Thoracic aorta (tissue), 2 donors: Measurements from ENCODE around the gene MCOLN3. TPM values are rescaled to one million over a fixed set of nuclear protein-coding genes. Genes with fewer than 3 reads are reported as not detected.

Experiments
- ATAC-seq: fragments of 150-250 bp; one replicate; pipeline ENCODE4 v1.8.0; 2017; ENCODE audit warnings: low read depth; ENCODE audit not compliant: insufficient number of reproducible peaks, low FRiP score
- DNase-seq: peaks from one replicate; pipeline ENCODE4 v3.0.0-alpha.2; 2020; ENCODE audit warnings: low spot score
- H3K27ac ChIP-seq, 2 donors: fragments of 200-600 bp; sonication (generic); 1 replicate in 1 of 2; 2 replicates in 1 of 2; pipeline ENCODE4 v1.5.1; 2016; ENCODE audit warnings: mild to moderate bottlenecking in 2 of 2, moderate library complexity in 2 of 2
- H3K27me3 ChIP-seq: fragments of 200-600 bp; sonication (generic); replicated peaks from 2 replicates; pipeline ENCODE4 v1.6.0; 2016; ENCODE audit warnings: mild to moderate bottlenecking; ENCODE audit not compliant: insufficient read depth
- H3K36me3 ChIP-seq: fragments of 200-600 bp; sonication (generic); one replicate; pipeline ENCODE4 v1.5.1; 2016
- H3K4me1 ChIP-seq, 2 donors: fragments of 200-600 bp; sonication (generic); 1 replicate in 1 of 2; 2 replicates in 1 of 2; pipeline versions ENCODE4 v1.5.1 to v1.6.0; 2016; ENCODE audit warnings: low read depth in 2 of 2, mild to moderate bottlenecking in 1 of 2; ENCODE audit not compliant: control insufficient read depth in 1 of 2
- H3K4me3 ChIP-seq: fragments of 200-600 bp; sonication (generic); 2 replicates; pipeline ENCODE4 v1.5.1; 2016; ENCODE audit warnings: mild to moderate bottlenecking
- H3K9me3 ChIP-seq: fragments of 200-600 bp; sonication (generic); 2 replicates; pipeline ENCODE4 v1.5.1; 2016
- CTCF ChIP-seq: fragments of 200-600 bp; sonication (generic); IDR thresholded peaks from one replicate; pipeline ENCODE4 v1.5.1; 2019; ENCODE audit warnings: antibody characterized with exemption
- total RNA-seq, 2 donors: library from RNA; depleted of rRNA; stranded (reverse); fragments of >200 nt; gene quantifications; one replicate each; pipeline versions ENCODE4 v1.1.0 to v1.2.3, GENCODE V29; 2016

The MCOLN3 gene
- 1 to 10 TPM; 2.3 to 3.2 TPM for total RNA-seq

- no peak for TF ChIP-seq CTCF
- Histone ChIP-seq H3K27me3 (no peaks in the 10 kb centered on the region), H3K36me3 (no peaks in the 10 kb centered on the region), H3K4me1 (peaks cover 4 to 8% of the 10 kb centered on the region in 2 donors), H3K4me3 (peak within 1 kb of the TSS; percentile 65), H3K27ac (no peak within 1 kb of the TSS), H3K9me3 (no peaks in the 10 kb centered on the region)
- ATAC-seq (no peak), DNase-seq (no peak)
These were observed at the start of gene MCOLN3 for GRCh38 chr1:85048296-85049064. MCOLN3 (minus strand) TSS chr1:85048500; CDS start chr1:85045360, 3,140 bp downstream.

- Histone ChIP-seq H3K4me1 (peaks cover 0 to 6% of the 10 kb centered on the region in 2 donors), H3K27me3 (no peaks in the 10 kb centered on the region), H3K36me3 (no peaks in the 10 kb centered on the region), H3K4me3 (no peak overlapping the region), H3K9me3 (no peaks in the 10 kb centered on the region), H3K27ac (no peak overlapping the region)
- no peak for TF ChIP-seq CTCF
- ATAC-seq (no peak), DNase-seq (no peak)
These were observed 45.3 kb upstream of the MCOLN3 start for GRCh38 chr1:85093644-85094043.

GRCh38 chr1:85091671-85092280, 43.5 kb upstream of the MCOLN3 start:
- ATAC-seq (no peak), DNase-seq (no peak)
- peak overlapping the region; percentile 53 for H3K4me3 ChIP-seq
- H3K9me3 ChIP-seq: no peaks in the 10 kb centered on the region
- no peaks in the 10 kb centered on the region for H3K27me3 ChIP-seq
- H3K4me1 ChIP-seq: peaks cover 0 to 6% of the 10 kb centered on the region in 2 donors
- H3K27ac ChIP-seq: no peak overlapping the region
- H3K36me3 ChIP-seq: no peaks in the 10 kb centered on the region
- TF ChIP-seq CTCF: no peak

GRCh38 chr1:85090225-85090624, 41.9 kb upstream of the MCOLN3 start:
- Histone ChIP-seq H3K27ac (no peak overlapping the region), H3K4me1 (peaks cover 0 to 6% of the 10 kb centered on the region in 2 donors), H3K9me3 (no peaks in the 10 kb centered on the region), H3K4me3 (no peak overlapping the region), H3K36me3 (no peaks in the 10 kb centered on the region), H3K27me3 (no peaks in the 10 kb centered on the region)
- no peak for DNase-seq
- TF ChIP-seq CTCF: no peak
- no peak for ATAC-seq

GRCh38 chr1:85089203-85089602, 40.9 kb upstream of the MCOLN3 start:
- no peak for ATAC-seq
- H3K27me3 ChIP-seq: no peaks in the 10 kb centered on the region
- H3K4me3 ChIP-seq: no peak overlapping the region
- H3K9me3 ChIP-seq: no peaks in the 10 kb centered on the region
- no peak overlapping the region for H3K27ac ChIP-seq
- no peaks in the 10 kb centered on the region for H3K36me3 ChIP-seq
- no peak for DNase-seq
- TF ChIP-seq CTCF: no peak
- H3K4me1 ChIP-seq: peaks cover 0 to 6% of the 10 kb centered on the region in 2 donors
